Neural cell (in vitro differentiated cells): Measurements from ENCODE around the gene TEFM. TPM values are rescaled to one million over a fixed set of nuclear protein-coding genes. Genes with fewer than 3 reads are reported as not detected.

Source experiments
- H2AFZ ChIP-seq: fragments of 200-600, 300-800 bp; sonication (generic), shearing (Covaris generic); 2 replicates; pipeline ENCODE4 v1.6.0; 2014; ENCODE audit warnings: low read depth, mild to moderate bottlenecking, antibody characterized with exemption, low read length, moderate library complexity
- H3F3A ChIP-seq: fragments of 200-600 bp; shearing (Covaris generic); 2 replicates; pipeline ENCODE4 v1.6.1; 2016; ENCODE audit warnings: mild to moderate bottlenecking, moderate library complexity, mixed read lengths, antibody characterized with exemption, low read length; ENCODE audit not compliant: insufficient read depth, poor library complexity, severe bottlenecking
- H3K27ac ChIP-seq: fragments of 200-600, 300-800 bp; sonication (generic), shearing (Covaris generic); 2 replicates; pipeline ENCODE4 v1.5.1; 2014; ENCODE audit warnings: mild to moderate bottlenecking, low read length, moderate library complexity
- H3K27me3 ChIP-seq: fragments of 300-800, 200-600 bp; sonication (generic), shearing (Covaris generic); 2 replicates; pipeline ENCODE4 v1.6.0; 2014; ENCODE audit warnings: mild to moderate bottlenecking, low read depth, low read length, moderate library complexity; ENCODE audit not compliant: insufficient read depth
- H3K36me3 ChIP-seq: fragments of 300-800, 200-600 bp; sonication (generic), shearing (Covaris generic); 2 replicates; pipeline ENCODE4 v1.5.1; 2014; ENCODE audit warnings: mild to moderate bottlenecking, antibody characterized with exemption, low read length, moderate library complexity; ENCODE audit not compliant: insufficient read depth
- H3K4me2 ChIP-seq: fragments of 300-800, 200-600 bp; sonication (generic), shearing (Covaris generic); 2 replicates; pipeline ENCODE4 v1.6.0; 2014; ENCODE audit warnings: mild to moderate bottlenecking, low read length
- H3K4me3 ChIP-seq: fragments of 300-800, 200-600 bp; sonication (generic), shearing (Covaris generic); 2 replicates; pipeline ENCODE4 v1.5.1; 2014; ENCODE audit warnings: mild to moderate bottlenecking, low read length, moderate library complexity
- H3K79me2 ChIP-seq: fragments of 200-600 bp; shearing (Covaris generic); replicated peaks from 2 replicates; pipeline ENCODE4 v1.6.0; 2014; ENCODE audit warnings: mild to moderate bottlenecking, low read length, moderate library complexity; ENCODE audit not compliant: insufficient read depth
- H3K9ac ChIP-seq: fragments of 300-800, 200-600 bp; sonication (generic), shearing (Covaris generic); 2 replicates; pipeline ENCODE4 v1.6.1; 2016; ENCODE audit warnings: mild to moderate bottlenecking, low read length, mixed read lengths
- H3K9me2 ChIP-seq: fragments of 200-600 bp; shearing (Covaris generic); 2 replicates; pipeline ENCODE4 v1.6.1; 2016; ENCODE audit warnings: mild to moderate bottlenecking, low read length, mixed read lengths; ENCODE audit not compliant: insufficient read depth
- H3K9me3 ChIP-seq: fragments of 200-600, 300-800 bp; sonication (generic), shearing (Covaris generic); 2 replicates; pipeline ENCODE4 v1.6.1; 2016; ENCODE audit warnings: mild to moderate bottlenecking, mixed run types, low read length, moderate library complexity, mixed read lengths
- H4K20me1 ChIP-seq: fragments of 200-600 bp; shearing (Covaris generic); 2 replicates; pipeline ENCODE4 v1.6.1; 2016; ENCODE audit warnings: mild to moderate bottlenecking, mixed run types; ENCODE audit not compliant: insufficient read depth
- CTCF ChIP-seq: fragments of 450-650 bp; IDR thresholded peaks from 2 replicates; pipeline ENCODE4 v1.5.1; 2014; ENCODE audit warnings: antibody characterized with exemption, mild to moderate bottlenecking, moderate library complexity; ENCODE audit not compliant: poor library complexity, severe bottlenecking
- EP300 ChIP-seq: fragments of 450-650 bp; conservative IDR thresholded peaks from 2 replicates; pipeline ENCODE4 v1.6.1; 2014; ENCODE audit warnings: antibody characterized with exemption, mild to moderate bottlenecking, moderate library complexity; ENCODE audit not compliant: poor library complexity, severe bottlenecking
- EZH2 ChIP-seq: fragments of 200-600, 300-800 bp; shearing (Covaris generic), sonication (generic); IDR thresholded peaks from 2 replicates; pipeline ENCODE4 v1.6.1; 2014; ENCODE audit warnings: antibody characterized with exemption, low read length, borderline replicate concordance, mild to moderate bottlenecking; ENCODE audit not compliant: insufficient read depth, poor library complexity, severe bottlenecking
- MXI1 ChIP-seq: fragments of 450-650 bp; conservative IDR thresholded peaks from 2 replicates; pipeline ENCODE4 v1.6.1; 2014; ENCODE audit warnings: antibody characterized with exemption, mild to moderate bottlenecking; ENCODE audit not compliant: poor library complexity, severe bottlenecking
- POLR2AphosphoS5 ChIP-seq: IDR thresholded peaks from 2 replicates; pipeline ENCODE4 v1.6.1; 2012
- RAD21 ChIP-seq: fragments of 450-650 bp; conservative IDR thresholded peaks from 2 replicates; pipeline ENCODE4 v1.6.1; 2014; ENCODE audit warnings: antibody characterized with exemption, mild to moderate bottlenecking, moderate library complexity
- REST ChIP-seq: IDR thresholded peaks from 2 replicates; pipeline ENCODE4 v1.6.1; 2012; ENCODE audit warnings: borderline replicate concordance
- SMC3 ChIP-seq: fragments of 450-650 bp; conservative IDR thresholded peaks from 2 replicates; pipeline ENCODE4 v1.6.1; 2014; ENCODE audit warnings: antibody characterized with exemption, mild to moderate bottlenecking, moderate library complexity; ENCODE audit not compliant: poor library complexity
- TAF1 ChIP-seq: IDR thresholded peaks from 2 replicates; pipeline ENCODE4 v1.6.1; 2012; ENCODE audit warnings: low read depth
- polyA plus RNA-seq: library from polyadenylated mRNA; depleted of rRNA; stranded (reverse); fragments of >200 nt; gene quantifications from 2 replicates; pipeline ENCODE4 v1.2.3, GENCODE V29; 2014

TEFM gene
- polyA plus RNA-seq, 1 donor from 2014 or later: 15.2 TPM

- H3K79me2 ChIP-seq: no peaks in the 10 kb centered on the region
- TF ChIP-seq EZH2: no peak
- no peak for TF ChIP-seq EP300
- TF ChIP-seq TAF1: no peak
- no peak for TF ChIP-seq SMC3
- no peak for TF ChIP-seq MXI1
- TF ChIP-seq RAD21: no peak
- no peak for TF ChIP-seq CTCF
- TF ChIP-seq REST: no peak
- no peak for TF ChIP-seq POLR2AphosphoS5
- H3K27ac ChIP-seq: no peak overlapping the region
- no peaks in the 10 kb centered on the region for H4K20me1 ChIP-seq
- H3K4me2 ChIP-seq: no peak overlapping the region
- no peak overlapping the region for H3K9ac ChIP-seq
- no peaks in the 10 kb centered on the region for H3K9me2 ChIP-seq
- H3K36me3 ChIP-seq: no peaks in the 10 kb centered on the region
- H3K4me3 ChIP-seq: no peak overlapping the region
- peaks cover 48% of the 10 kb centered on the region for H3K27me3 ChIP-seq
- no peaks in the 10 kb centered on the region for H3F3A ChIP-seq
- H3K9me3 ChIP-seq: no peaks in the 10 kb centered on the region
- H2AFZ ChIP-seq: no peak overlapping the region
Measured at GRCh38 chr17:30920683-30921543, 14.9 kb upstream of the TEFM start.

- H3K9me2 ChIP-seq: no peaks in the 10 kb centered on the region
- no peak overlapping the region for H2AFZ ChIP-seq
- H3K79me2 ChIP-seq: no peaks in the 10 kb centered on the region
- no peaks in the 10 kb centered on the region for H3K9me3 ChIP-seq
- no peaks in the 10 kb centered on the region for H3K36me3 ChIP-seq
- no peaks in the 10 kb centered on the region for H4K20me1 ChIP-seq
- H3K27ac ChIP-seq: no peak overlapping the region
- H3F3A ChIP-seq: no peaks in the 10 kb centered on the region
- H3K4me3 ChIP-seq: no peak overlapping the region
- H3K27me3 ChIP-seq: peaks cover 48% of the 10 kb centered on the region
- TF ChIP-seq EZH2: no peak
- no peak for TF ChIP-seq EP300
- TF ChIP-seq REST: no peak
- TF ChIP-seq POLR2AphosphoS5: no peak
- TF ChIP-seq SMC3: no peak
- no peak for TF ChIP-seq TAF1
- no peak for TF ChIP-seq MXI1
- TF ChIP-seq RAD21: no peak
- no peak overlapping the region for H3K4me2 ChIP-seq
- no peak overlapping the region for H3K9ac ChIP-seq
Measured at GRCh38 chr17:30920282-30920681, 14.2 kb upstream of the TEFM start.
